Heart left ventricle (tissue), 16 donors: ENCODE data around the gene BEST1. TPM values are rescaled to one million over a fixed set of nuclear protein-coding genes. Genes with fewer than 3 reads are reported as not detected.

Experiments
- ATAC-seq, 4 donors: fragments of 200-7000 bp; cut with Tn5 transposase; one replicate each; pipeline ENCODE4 v1.9.1; 2020 to 2022; ENCODE audit warnings: moderate library complexity in 4 of 4, mild to moderate bottlenecking in 3 of 4, moderate number of reproducible peaks in 1 of 4
- DNase-seq, 5 donors: peaks; one replicate each; pipeline ENCODE4 v3.0.0-alpha.2; 2020
- H3K27ac ChIP-seq, 12 donors: fragments of 200-600 bp; sonication (generic) in 4 of 12; one replicate each; pipeline versions ENCODE4 v1.5.0 to v1.8.0; 2016 to 2022; ENCODE audit warnings: mild to moderate bottlenecking in 2 of 12
- H3K27me3 ChIP-seq, 9 donors: fragments of 200-600 bp; sonication (generic) in 2 of 9; one replicate each; pipeline versions ENCODE4 v1.5.1 to v1.8.0; 2016 to 2022; ENCODE audit warnings: mild to moderate bottlenecking in 3 of 9
- H3K36me3 ChIP-seq, 9 donors: fragments of 200-600 bp; sonication (generic) in 2 of 9; one replicate each; pipeline versions ENCODE4 v1.5.0 to v1.8.0; 2018 to 2022; ENCODE audit warnings: mild to moderate bottlenecking in 2 of 9
- H3K4me1 ChIP-seq, 12 donors: fragments of 200-600 bp; sonication (generic) in 4 of 12; one replicate each; pipeline versions ENCODE4 v1.5.0 to v1.8.0; 2016 to 2022; ENCODE audit warnings: mild to moderate bottlenecking in 3 of 12
- H3K4me3 ChIP-seq, 12 donors: fragments of 200-600 bp; sonication (generic) in 4 of 12; one replicate each; pipeline versions ENCODE4 v1.5.0 to v1.8.0; 2017 to 2022; ENCODE audit warnings: mild to moderate bottlenecking in 9 of 12, moderate library complexity in 4 of 12
- H3K9me3 ChIP-seq, 12 donors: fragments of 200-600 bp; sonication (generic) in 4 of 12; one replicate each; pipeline versions ENCODE4 v1.5.0 to v1.8.0; 2016 to 2022; ENCODE audit warnings: mild to moderate bottlenecking in 1 of 12
- POLR2A ChIP-seq, 2 donors: fragments of 450-650 bp; IDR thresholded peaks; one replicate each; pipeline ENCODE4 v1.6.1; 2017; ENCODE audit warnings: antibody characterized with exemption in 2 of 2, mild to moderate bottlenecking in 2 of 2, moderate library complexity in 2 of 2
- WGBS, 4 donors: extraction: QIAGEN DNeasy Blood & Tissue Kit in 2 of 4; methylation state at CpG; one replicate each; pipeline versions ENCODE4 v1.1.5 to v1.1.7; 2013 to 2018; 5-methylcytosine and 5-hydroxymethylcytosine counted together
- intact Hi-C, 10 donors: fragments of 100-400 bp; cut with DNase I; formaldehyde crosslinking; loops; one replicate each; pipeline versions ENCODE4 v1.11.1 to v1.14.2; 2022
- polyA plus RNA-seq, 2 donors: library from polyadenylated mRNA; stranded (reverse); fragments of 200-250 nt; gene quantifications; one replicate each; pipeline ENCODE4 v1.2.3, GENCODE V29; 2013
- total RNA-seq, 9 donors: library from RNA; depleted of rRNA in 2 of 9; stranded (reverse); fragments of >200 nt in 2 of 9; fragmentation: NEBNext Ultra II Directional in 3 of 9; extraction: Animal tissue kit (Norgen Biotek cat#: 25700) in 3 of 9; gene quantifications; one replicate each; pipeline versions ENCODE4 v1.1.0 to v1.2.4, GENCODE V29; 2016 to 2023
- TF ChIP-seq, protein P1 (sequence below), 12 donors: fragments of 200-600 bp; sonication (generic) in 4 of 12; IDR thresholded peaks; one replicate each; pipeline versions ENCODE4 v1.5.0 to v1.8.0; 2018 to 2022; ENCODE audit warnings: antibody characterized with exemption in 12 of 12, mild to moderate bottlenecking in 5 of 12
- donor health status: ischemic (EF 13 %, LVEDD 7.1; RV severe dilation, severe dysfunction).
- donor health status: healthy with polysubstance abuse.
- donor health status: DM: no; HTN: yes; CAD: no.
- donor health status: DM: no; HTN: no; CAD: no.
- donor health status: ischemic (EF 25% LVEDD 6.9; RV normal size, moderate dysfunction).
- donor health status: ischemic (EF 25% LVEDD 5.7; RV mildly dilated, moderate dysfunction).
- donor health status: healthy.
- donor health status: DM: yes; HTN: yes; CAD: no.
- donor health status: ischemic (EF 35%, LVEDD 5.7; RV mildly dilated, moderate dysfunction).
- donor health status: nonischemic (EF 11% LVEDD 7.7; RV severe dilation, severe dysfunction).
- donor health status: DM: yes; HTN: yes; CAD: no.
- donor health status: PGD.
- donor health status: ischemic (EF 29% LVEDD 5.4; RV normal size, mild dysfunction).
- donor health status: nonischemic (EF 23%, LVEDD 6.1; RV moderate dilation, normal function).

Gene BEST1
- total and polyA plus RNA-seq, 11 donors: 0.64 to 4.4 (median 1.2) TPM

DNA sequence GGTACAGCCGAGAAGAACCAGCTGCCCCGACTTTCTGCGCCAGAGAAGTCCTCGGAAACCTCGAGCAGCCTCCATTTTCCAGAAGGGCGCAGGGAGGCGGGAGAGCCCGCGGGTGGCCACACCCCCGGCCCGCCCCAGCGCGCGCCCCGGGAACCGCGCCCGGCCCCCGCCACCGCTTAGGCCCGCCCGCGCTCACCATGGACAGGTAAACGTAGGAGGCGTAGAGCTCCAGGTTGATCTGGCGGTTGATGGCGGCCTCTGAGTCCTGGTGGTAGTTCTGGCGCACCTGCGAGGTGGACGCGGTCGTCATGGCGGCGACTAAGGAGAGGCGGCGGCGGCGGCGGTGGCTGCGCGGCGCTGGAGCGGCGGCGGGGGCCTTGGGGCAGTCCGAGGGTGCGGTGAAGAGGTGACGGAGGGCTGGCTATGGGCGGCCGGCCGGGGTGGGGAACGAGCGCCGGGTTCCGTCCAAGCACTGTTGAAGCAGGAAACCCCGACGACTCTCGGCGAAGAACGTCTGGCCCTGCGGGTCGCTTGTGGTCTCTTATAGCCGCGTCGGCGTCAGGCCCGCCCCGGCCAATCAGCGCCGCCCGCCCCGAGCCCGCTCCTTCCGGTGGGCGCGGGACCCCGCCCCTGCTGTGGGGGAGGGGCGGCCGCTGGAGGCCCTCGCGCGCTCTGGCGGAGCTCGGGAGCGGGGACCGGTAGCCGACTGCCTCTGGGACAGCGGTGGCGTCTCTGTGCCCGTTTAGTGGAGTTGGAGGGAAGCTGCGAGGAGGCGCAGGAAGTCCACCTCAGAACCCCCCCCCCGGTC, 17.2 kb downstream of the BEST1 start, which contains the start of gene FTH1:
FTH1 (minus strand) TSS at position 519 of the 808 bp plus-strand sequence; CDS start at position 310, 209 bp downstream.
- WGBS, 4 donors: 0 to 3% (median 1%) methylated on average over 49 to 93 of the region's 93 CpGs
- peak within 1 kb of the TSS; percentile 94 to 100 (median 99) for H3K27ac ChIP-seq
- H3K9me3 ChIP-seq: no peaks in the 10 kb centered on the region
- H3K4me3 ChIP-seq: peak within 1 kb of the TSS; percentile 66 to 98 (median 92)
- DNase-seq (peak; percentile 94 to 97 (median 94)), ATAC-seq (peak; percentile 33 to 86 (median 76))
- peaks cover 21 to 82% (median 60%) of the 10 kb centered on the region in 12 donors for H3K4me1 ChIP-seq
- peaks cover 0 to 35% (median 29%) of the 10 kb centered on the region in 9 donors for H3K36me3 ChIP-seq
- no peaks in the 10 kb centered on the region for H3K27me3 ChIP-seq
- peak; percentile 77 to 100 for TF ChIP-seq POLR2A (IDR thresholded peaks at IDR 0.05)
- TF ChIP-seq, protein P1, sequence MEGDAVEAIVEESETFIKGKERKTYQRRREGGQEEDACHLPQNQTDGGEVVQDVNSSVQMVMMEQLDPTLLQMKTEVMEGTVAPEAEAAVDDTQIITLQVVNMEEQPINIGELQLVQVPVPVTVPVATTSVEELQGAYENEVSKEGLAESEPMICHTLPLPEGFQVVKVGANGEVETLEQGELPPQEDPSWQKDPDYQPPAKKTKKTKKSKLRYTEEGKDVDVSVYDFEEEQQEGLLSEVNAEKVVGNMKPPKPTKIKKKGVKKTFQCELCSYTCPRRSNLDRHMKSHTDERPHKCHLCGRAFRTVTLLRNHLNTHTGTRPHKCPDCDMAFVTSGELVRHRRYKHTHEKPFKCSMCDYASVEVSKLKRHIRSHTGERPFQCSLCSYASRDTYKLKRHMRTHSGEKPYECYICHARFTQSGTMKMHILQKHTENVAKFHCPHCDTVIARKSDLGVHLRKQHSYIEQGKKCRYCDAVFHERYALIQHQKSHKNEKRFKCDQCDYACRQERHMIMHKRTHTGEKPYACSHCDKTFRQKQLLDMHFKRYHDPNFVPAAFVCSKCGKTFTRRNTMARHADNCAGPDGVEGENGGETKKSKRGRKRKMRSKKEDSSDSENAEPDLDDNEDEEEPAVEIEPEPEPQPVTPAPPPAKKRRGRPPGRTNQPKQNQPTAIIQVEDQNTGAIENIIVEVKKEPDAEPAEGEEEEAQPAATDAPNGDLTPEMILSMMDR (IDR thresholded peaks at IDR 0.05): no peak
- intact Hi-C loops: loop anchor here in 3 of 10 donors (1.0 to 10.0 kb wide), 4 partner anchors 58 to 140 kb away; no protein-coding TSS in a partner anchor

DNA sequence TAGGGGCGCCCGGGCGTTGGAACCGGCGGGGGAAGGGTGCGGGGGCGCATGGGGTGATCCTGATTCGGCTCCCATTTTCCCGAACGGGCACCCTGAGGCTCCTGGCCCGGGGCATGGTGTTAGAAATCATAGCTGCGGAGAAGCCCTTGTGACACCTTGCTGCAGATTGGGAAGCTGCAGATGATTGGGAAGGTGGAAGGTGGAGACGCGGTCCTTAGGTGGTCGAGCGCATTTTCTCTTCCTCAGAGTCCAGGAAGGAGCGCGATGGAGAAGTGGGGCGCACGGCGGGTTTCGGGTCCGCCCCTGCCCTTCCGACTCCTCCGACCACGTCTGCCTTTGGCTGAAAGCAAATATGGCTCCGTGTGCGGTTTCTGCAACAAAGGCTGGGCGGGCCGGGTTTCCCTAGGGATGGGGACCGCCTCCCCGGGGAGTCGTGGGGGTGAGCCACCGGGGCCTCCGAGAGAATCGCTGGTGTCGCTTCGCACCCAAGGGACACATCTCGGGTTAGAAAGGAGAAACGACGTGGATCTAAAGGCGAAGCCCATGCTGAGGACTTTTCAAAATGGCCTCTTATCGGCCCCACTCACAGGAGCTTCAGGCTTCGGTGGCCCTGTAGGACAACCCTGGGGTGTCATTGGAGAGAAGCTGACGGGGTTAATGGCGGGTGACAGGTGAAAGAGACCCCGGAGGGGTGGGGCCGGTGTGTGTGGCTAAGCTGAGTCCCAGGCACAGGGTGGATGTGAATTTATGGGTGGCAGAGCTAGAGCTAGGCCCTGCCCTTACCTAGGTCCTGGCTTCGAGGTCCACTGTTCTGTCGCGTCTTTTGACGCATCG, 18.0 kb downstream of the BEST1 start:
- 11 to 21% (median 15%) methylated on average over 38 to 53 of the region's 53 CpGs for WGBS, 4 donors
- no peaks in the 10 kb centered on the region for H3K27me3 ChIP-seq
- no peaks in the 10 kb centered on the region for H3K9me3 ChIP-seq
- TF ChIP-seq POLR2A (IDR thresholded peaks at IDR 0.05): no peak
- TF ChIP-seq, protein P1 (IDR thresholded peaks at IDR 0.05): peak in 2 of 12 donors; percentile 4 to 7
- peaks cover 0 to 34% (median 27%) of the 10 kb centered on the region in 9 donors for H3K36me3 ChIP-seq
- DNase-seq: peak; percentile 47 to 82 (median 63)
- intact Hi-C loops: loop anchor here in 3 of 10 donors (1.0 to 10.0 kb wide), 4 partner anchors 57 to 139 kb away; no protein-coding TSS in a partner anchor
- peak in 1 of 4 donors; percentile 0 for ATAC-seq
- H3K27ac ChIP-seq: peak overlapping the region; percentile 94 to 100 (median 99)
- H3K4me1 ChIP-seq: peaks cover 26 to 82% (median 60%) of the 10 kb centered on the region in 12 donors
- H3K4me3 ChIP-seq: peak overlapping the region; percentile 66 to 98 (median 92)

DNA sequence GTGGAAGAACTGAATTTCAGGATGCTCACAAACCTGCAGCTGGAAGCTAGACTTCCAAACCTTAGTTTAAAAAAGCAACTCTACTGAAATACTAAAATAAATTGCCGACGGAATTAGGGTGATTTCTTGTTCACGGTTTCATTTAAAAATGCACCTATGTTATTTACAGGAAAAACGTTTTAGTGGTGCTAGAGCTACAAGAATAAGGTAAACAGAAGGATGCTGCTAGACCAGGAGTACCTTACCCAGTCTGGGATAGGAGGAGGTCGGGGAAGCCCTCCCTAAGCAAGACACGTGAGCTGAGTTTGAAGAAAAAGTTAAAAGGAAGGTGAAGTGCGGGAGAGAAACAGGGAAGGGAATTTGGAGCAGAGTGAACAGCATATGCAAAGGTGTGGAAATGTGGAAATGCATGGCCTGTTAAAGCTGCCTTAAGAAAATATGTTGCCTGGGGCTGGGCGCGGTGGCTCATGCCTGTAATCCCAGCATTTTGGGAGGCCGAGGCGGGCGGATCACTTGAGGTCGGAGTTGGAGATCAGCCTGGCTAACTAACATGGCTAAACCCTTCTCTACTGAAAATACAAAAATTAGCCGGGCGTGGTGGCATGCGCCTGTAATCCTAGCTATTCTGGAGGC, 18.7 kb downstream of the BEST1 start:
- H3K27ac ChIP-seq: peak overlapping the region; percentile 94 to 100 (median 99)
- H3K9me3 ChIP-seq: no peaks in the 10 kb centered on the region
- peak in 1 of 5 donors; percentile 13 for DNase-seq
- WGBS, 4 donors: 93 to 95% (median 94%) methylated on average over 16 of the region's 16 CpGs
- H3K27me3 ChIP-seq: no peaks in the 10 kb centered on the region
- peaks cover 0 to 27% (median 19%) of the 10 kb centered on the region in 9 donors for H3K36me3 ChIP-seq
- peaks cover 30 to 82% (median 60%) of the 10 kb centered on the region in 12 donors for H3K4me1 ChIP-seq
- no peak for ATAC-seq
- H3K4me3 ChIP-seq: peak overlapping the region in 9 of 12 donors; percentile 66 to 98 (median 95)
- TF ChIP-seq POLR2A (IDR thresholded peaks at IDR 0.05): no peak
- TF ChIP-seq, protein P1 (IDR thresholded peaks at IDR 0.05): no peak
- intact Hi-C loops: loop anchor here in 3 of 10 donors (5.0 to 10.0 kb wide), 3 partner anchors 86 to 138 kb away; no protein-coding TSS in a partner anchor
